NCI-H774 (cell line): Measurements from ENCODE around the gene KRT37.

Source experiments
- DNase-seq: peaks from one replicate; lab custom pipeline; 2025; lab: John Stamatoyannopoulos, UW

The KRT37 gene

GRCh38 chr17:41424111-41424635 is at the start of gene KRT37:
Gene KRT37, minus strand, starts transcription at chr17:41424585. Its CDS starts 62 bp downstream, at chr17:41424523.
- DNase-seq, result no peak

DNA sequence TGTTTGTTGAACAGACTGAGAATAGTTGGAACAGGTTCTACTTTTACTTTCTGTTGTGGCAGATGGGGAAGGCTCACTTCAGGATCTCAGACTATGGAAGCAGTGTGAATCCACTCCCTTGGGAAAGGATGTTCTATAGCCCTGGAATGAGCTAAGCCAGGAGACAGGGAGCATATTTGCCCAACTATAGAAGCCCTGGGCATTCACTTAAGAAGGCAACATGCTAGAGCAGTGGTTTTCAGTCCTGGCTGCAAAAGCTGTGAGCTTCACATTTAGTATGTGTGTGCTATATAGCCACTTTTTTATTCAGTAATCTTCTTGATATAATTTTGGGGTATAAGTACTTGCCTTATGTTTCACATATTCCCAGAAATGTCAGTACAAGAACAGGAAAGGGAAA is 44.0 kb upstream of the KRT37 start:
- DNase-seq, result no peak

DNA sequence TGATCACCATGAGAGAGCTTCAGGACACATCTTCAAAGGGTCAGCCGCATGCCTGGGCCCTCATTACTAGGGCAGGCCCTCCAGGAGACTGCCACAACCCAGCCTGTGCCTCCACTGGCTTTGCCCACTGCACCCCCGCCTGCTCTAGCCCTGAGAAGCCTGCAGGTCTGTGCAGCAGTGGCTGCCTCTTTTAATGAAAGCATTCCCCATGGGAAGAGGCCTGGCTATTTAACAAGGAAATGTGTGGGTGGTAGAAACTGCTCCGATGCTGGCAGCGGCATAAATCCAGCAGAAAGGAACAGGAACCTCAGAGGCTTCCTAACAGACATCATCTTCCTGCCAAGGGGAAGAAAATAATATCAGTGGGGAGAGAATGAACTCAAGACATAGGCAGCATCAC is 43.2 kb upstream of the KRT37 start:
- no peak for DNase-seq

DNA sequence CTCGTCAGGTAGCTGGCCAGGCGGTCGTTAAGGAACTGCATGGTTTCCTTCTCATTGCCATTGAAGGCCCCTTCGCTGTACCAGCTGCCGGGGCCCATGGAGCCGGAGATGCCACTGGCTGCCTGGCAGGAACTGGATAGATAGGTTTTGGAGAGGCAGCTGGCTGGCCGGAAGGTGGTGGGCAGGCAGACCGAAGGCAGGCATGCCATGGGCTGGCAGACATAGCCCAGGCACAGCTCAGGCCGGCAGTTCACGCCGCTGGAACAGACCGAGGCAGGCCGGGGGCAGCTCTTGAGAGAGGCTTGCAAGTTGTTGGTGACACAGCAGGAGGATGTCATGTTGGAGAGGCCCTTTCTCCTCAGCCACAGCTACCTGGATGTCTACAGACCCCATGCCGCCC is 42.6 kb upstream of the KRT37 start, which contains the start of gene KRT32:
Gene KRT32 (minus strand): TSS at position 399 of the 400 bp plus-strand sequence. CDS start 61 bp downstream, at position 338.
- no peak for DNase-seq

- DNase-seq, result no peak
These were observed 40.3 kb upstream of the KRT37 start for GRCh38 chr17:41464682-41465081.

DNA sequence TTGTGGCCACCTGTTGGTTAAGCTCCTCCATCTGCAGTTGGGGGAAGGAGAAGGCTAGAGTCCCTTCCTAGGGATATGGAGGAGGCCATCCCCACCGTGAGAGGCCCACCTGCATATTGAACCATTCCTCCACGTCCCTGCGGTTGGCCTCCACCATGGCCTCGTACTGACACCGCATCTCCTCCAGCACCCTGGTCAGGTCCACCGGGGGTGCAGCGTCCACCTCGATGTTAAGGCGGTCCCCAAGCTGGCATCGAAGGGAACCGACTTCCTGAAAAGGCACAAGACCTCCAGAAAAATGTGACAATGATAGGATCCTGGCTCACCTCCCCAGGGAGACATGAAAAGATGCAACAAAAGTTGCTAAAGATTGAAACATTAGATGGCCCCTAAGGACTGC is 39.8 kb upstream of the KRT37 start:
- DNase-seq, result no peak

DNA sequence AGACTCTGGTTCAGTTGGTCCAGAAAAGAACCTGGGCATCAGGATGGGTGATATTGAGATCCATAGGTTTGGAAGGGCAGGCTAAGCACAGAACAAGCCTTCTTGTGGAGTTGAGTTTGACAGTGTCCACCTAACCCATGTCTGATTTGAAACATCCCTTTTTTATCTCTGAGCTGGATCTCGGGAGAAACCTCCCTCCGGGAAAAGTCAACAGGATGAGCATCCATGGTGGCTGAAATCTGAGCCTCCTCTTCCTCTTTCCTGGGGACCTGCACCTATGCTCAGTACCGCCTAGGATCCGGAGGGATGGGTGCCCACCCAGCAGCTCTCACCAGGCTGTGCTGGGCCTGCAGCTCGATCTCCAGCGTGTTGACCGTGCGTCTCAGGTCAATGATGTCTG is 39.4 kb upstream of the KRT37 start:
- no peak for DNase-seq

DNA sequence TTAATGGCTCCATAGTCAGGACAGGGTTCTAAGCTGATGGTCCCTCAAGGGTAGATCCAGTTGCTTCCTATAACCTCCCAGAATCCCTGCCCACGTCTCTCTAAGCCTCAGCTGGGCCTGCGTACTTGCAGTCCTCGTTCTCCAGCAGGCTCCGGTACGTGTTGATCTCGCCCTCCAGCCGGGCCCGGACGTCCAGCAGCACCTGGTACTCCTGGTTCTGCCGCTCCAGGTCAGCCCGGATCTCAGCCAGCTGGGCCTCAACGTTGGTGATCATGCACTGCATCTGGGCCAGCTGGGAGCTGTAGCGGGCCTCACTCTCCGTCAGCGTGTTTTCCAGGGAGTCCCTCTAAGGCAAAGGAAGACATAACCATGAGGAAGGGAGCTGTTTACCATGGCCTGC is 38.3 kb upstream of the KRT37 start:
- DNase-seq, result no peak

DNA sequence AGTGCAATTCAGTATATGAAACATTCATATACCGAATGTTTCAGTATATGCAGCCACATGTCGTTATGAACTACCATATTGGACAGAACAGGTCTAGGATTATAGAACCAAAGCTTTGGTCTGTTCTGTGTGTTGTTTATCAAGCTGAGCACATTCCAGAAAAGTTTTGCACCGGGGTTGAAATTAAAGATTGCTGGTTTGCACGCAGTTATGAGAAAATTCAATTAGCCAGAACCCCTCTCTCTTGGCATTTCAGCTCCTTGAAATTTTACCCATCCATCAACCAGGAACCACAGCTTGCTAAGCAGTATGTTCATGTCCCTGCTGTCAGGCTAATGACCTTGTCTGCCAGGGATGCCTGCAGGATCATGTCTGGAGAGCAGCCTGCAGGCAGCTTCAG is 33.3 kb upstream of the KRT37 start:
- DNase-seq, result no peak

DNA sequence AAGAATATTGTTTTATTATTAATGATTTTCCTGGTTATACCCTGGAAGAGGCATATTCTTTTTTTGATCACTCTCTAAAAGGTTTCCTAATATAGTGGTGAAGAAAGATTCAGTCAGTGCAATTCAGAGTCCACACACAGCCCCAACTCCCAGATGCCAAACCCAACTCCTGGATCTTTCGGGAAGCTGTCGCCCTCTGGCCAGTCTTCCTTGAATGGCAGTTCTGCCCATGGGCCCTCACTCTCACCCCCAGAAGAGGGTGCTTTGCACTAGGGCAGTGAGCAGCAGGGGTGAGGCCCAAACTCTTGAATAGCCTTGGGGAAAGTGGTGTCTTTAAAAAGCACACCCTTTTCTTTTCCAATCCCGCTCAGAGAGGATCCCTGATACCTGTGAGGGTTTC is 31.8 kb upstream of the KRT37 start:
- DNase-seq, result no peak

- DNase-seq, result no peak
These were observed 30.9 kb upstream of the KRT37 start for GRCh38 chr17:41455236-41455635.

GRCh38 chr17:41453066-41453465 is 28.7 kb upstream of the KRT37 start:
- DNase-seq, result no peak

DNA sequence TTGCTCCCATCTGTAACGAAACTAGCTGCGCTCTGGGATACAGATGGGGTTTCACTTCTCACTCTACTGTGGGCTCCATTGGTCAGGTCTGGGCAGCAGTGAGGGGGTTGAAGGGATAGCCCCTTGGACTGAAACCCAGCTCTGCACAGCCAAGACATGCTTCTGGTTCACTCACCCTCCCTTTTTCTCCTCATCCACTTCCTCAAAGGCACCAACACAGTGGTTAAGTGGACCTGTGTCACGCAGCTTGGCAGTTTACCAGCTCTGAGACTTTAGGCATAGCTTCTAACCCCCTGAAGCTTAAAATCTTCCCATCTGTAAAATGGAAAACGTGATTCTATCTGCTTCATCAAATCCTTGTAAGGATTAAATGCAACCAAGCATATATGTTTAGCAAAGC is 27.9 kb upstream of the KRT37 start:
- DNase-seq, result no peak

- no peak for DNase-seq
These were observed 26.9 kb upstream of the KRT37 start for GRCh38 chr17:41451154-41451728.

DNA sequence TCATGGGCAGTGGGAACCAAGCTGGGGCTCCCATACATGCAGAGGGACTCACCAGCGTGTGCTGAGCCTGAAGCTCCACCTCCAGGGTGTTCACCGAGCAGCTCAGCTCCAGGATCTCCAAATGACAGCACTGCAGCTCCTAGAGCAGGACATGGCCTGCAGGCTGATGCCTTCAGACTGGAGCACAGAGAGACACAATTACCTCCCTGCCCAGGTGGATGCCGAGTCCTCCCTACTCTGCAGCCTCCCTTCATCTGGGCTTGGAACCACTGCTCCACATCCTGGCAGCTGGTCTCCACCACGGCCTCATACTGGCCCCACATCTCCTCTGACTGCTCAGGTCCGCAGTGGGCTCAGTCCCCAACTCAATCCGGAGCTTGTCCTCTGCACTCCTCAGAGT is 24.6 kb upstream of the KRT37 start:
- DNase-seq, result no peak

- no peak for DNase-seq
These were observed 24.1 kb upstream of the KRT37 start for GRCh38 chr17:41448506-41448905.

DNA sequence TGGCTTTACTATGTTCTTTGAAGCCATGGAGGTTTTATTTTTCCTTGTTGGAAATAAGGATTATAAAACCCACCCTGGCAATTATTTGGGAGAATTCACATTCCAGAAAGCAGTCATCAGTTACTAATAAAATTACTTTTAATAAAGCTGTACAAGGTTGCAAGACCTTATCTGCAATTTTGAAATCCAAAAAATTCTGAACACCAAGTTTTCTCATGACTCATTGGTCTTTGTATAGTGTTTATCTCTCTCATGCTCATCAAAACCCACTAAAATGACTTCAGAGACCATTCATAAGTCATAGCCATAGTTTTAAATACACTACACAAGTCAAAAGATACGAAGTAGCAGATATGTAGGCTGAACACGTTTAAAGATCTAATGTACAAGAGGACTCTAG is 22.4 kb upstream of the KRT37 start:
- DNase-seq, result no peak

- no peak for DNase-seq
These were observed 20.3 kb upstream of the KRT37 start for GRCh38 chr17:41444640-41445039.

DNA sequence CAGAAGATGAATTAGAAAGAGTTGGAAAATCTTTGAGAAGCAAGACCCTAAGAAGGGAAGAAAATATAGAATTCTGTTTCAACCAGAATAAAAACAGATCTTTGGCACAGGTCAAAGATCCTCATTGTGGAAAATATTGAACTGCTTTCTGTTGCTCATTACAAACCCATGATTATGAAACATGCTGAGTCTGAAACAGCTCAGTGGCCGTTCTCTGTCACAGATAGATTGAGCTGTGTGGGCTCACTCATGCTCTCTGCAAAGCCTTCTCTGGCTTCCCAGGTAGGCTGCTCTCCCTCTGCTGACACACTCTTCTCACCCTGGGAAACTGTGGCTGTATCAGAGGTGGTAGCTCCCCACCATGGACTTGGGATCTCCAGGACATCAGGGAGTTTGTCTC is 19.8 kb upstream of the KRT37 start:
- DNase-seq, result no peak

- no peak for DNase-seq
These were observed 18.4 kb upstream of the KRT37 start for GRCh38 chr17:41442739-41443138.

DNA sequence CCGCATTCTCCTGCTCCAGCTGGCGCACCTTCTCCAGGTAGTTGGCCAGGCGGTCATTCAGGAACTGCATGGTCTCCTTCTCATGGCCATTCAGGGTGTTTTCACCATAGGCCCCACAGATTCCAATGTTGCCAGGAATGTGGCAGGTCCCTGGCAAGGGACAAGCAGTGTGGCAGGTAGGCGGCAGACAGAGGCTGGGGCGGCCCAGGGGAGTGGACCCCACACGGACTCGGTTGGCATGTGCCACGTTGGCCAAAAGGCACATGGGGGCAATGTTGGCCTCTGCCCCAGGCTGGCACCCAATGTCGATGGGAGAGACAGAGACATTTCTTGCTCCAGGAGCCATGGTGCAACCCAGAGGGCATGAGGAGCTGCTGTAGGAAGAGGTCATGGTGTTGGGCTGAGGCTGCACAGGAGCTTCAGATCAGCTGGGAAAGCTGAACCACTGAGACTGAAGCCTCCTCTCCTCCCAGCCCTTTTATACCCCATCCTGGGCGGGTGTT is 16.2 kb upstream of the KRT37 start, which contains the start of gene KRT38:
Gene KRT38 (minus strand): TSS at position 453 of the 503 bp plus-strand sequence. CDS start 62 bp downstream, at position 391.
- no peak for DNase-seq

DNA sequence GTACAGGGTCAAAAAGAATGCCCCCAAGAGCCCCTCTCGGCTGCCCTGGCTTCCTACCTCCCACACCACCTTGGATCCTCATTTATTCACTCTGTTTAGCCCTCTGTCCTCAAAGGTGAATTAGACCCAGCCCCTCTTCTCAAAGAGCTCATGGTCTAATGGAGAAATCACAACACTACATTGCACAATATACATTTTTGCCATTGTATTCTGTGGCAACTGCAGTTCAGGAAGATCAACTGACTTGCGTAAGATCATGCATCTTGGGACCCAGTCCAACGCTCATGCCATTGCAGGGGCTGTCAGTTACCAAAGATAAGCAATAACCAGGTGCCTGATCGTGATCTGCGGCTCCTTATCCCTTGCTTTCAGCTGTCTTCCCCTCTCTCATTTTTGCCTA is 15.0 kb upstream of the KRT37 start:
- no peak for DNase-seq

DNA sequence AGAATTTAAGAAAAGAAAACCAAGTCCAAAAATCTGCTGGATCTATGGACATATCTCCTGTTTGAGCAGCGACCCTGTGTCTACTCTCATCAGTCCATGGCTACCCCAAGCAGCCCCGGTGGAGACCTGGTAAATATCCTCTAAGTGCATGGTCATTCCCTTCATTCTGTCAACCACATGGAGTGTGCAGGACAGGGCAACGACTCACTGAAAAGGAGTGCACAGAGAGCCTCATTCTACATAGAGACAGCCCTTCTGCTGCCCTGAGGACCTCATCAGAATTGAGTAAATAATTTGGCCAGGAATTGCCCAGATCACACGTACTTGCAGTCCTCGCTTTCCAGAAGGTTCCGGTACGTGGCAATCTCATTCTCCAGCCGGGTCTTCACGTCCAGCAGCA is 13.4 kb upstream of the KRT37 start:
- DNase-seq, result no peak

GRCh38 chr17:41437254-41437653 is 12.9 kb upstream of the KRT37 start:
- no peak for DNase-seq
